Measurements from ENCODE around the gene TBX15.

The TBX15 gene

GRCh38 chr1:118949315-118949714 lies 38.8 kb downstream of the TBX15 start:
- Histone ChIP-seq H3K27me3 (ENCODE audit: insufficient read depth, low read length, poor library complexity) (no peaks in the 10 kb centered on the region), H2AFZ (ENCODE audit: low read depth, low read length) (no peak overlapping the region), H3K27ac (ENCODE audit: low read length) (no peak overlapping the region), H3K9ac (ENCODE audit: low read depth, low read length) (no peak overlapping the region), H3K9me3 (ENCODE audit: insufficient read depth, low read length, severe bottlenecking) (no peaks in the 10 kb centered on the region), H3K4me3 (ENCODE audit: low read depth in 1 of 2, low read length in 2 of 2) (no peak overlapping the region), H3K79me2 (ENCODE audit: insufficient read depth, low read length) (no peaks in the 10 kb centered on the region), H4K20me1 (ENCODE audit: insufficient read depth, low read length) (no peaks in the 10 kb centered on the region), H3K4me2 (ENCODE audit: insufficient read depth, low read length) (no peak overlapping the region), H3K36me3 (ENCODE audit: insufficient read depth, low read length) (no peaks in the 10 kb centered on the region), H3K4me1 (ENCODE audit: insufficient read depth, low read length) (no peaks in the 10 kb centered on the region)
- no peak for DNase-seq
- TF ChIP-seq CTCF (IDR thresholded peaks at IDR 0.05; ENCODE audit: borderline replicate concordance, extremely low read depth, low read length, poor library complexity, severe bottlenecking), result no peak
- TF ChIP-seq EZH2 (IDR thresholded peaks at IDR 0.05; ENCODE audit: borderline replicate concordance, low read depth, low read length, severe bottlenecking), result no peak
- ATAC-seq (ENCODE audit: insufficient read depth, low read depth), result no peak

DNA sequence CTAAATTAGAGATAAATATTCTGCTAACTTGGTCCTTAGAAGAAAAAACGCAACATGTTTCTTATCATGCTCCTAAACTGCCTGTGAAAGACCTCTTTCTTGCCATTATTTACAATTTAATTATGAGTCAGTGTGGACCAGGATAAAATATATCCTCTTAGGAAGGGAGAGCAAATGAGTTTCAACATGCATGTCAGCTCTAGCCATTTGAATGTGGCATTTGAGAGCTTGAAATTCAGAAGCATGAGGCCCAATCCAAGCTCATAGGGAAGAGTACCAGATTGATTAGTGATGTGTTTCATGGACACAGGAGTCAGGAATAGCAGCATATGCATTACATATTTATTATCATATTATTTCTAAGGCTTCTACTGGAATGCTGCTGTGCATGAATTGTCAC lies 39.3 kb downstream of the TBX15 start:
- H3K4me3 ChIP-seq (ENCODE audit: low read depth in 1 of 2, low read length in 2 of 2), result no peak overlapping the region
- no peaks in the 10 kb centered on the region for H3K9me3 ChIP-seq (ENCODE audit: insufficient read depth, low read length, severe bottlenecking)
- TF ChIP-seq EZH2 (IDR thresholded peaks at IDR 0.05; ENCODE audit: borderline replicate concordance, low read depth, low read length, severe bottlenecking) (no peak), CTCF (IDR thresholded peaks at IDR 0.05; ENCODE audit: borderline replicate concordance, extremely low read depth, low read length, poor library complexity, severe bottlenecking) (no peak)
- no peak for DNase-seq
- H3K9ac ChIP-seq (ENCODE audit: low read depth, low read length), result no peak overlapping the region
- H3K4me2 ChIP-seq (ENCODE audit: insufficient read depth, low read length), result no peak overlapping the region
- no peaks in the 10 kb centered on the region for H3K36me3 ChIP-seq (ENCODE audit: insufficient read depth, low read length)
- H3K79me2 ChIP-seq (ENCODE audit: insufficient read depth, low read length), result no peaks in the 10 kb centered on the region
- ATAC-seq (ENCODE audit: insufficient read depth, low read depth), result no peak
- H3K27me3 ChIP-seq (ENCODE audit: insufficient read depth, low read length, poor library complexity), result no peaks in the 10 kb centered on the region
- no peaks in the 10 kb centered on the region for H4K20me1 ChIP-seq (ENCODE audit: insufficient read depth, low read length)
- no peak overlapping the region for H2AFZ ChIP-seq (ENCODE audit: low read depth, low read length)
- no peak overlapping the region for H3K27ac ChIP-seq (ENCODE audit: low read length)
- H3K4me1 ChIP-seq (ENCODE audit: insufficient read depth, low read length), result no peaks in the 10 kb centered on the region

DNA sequence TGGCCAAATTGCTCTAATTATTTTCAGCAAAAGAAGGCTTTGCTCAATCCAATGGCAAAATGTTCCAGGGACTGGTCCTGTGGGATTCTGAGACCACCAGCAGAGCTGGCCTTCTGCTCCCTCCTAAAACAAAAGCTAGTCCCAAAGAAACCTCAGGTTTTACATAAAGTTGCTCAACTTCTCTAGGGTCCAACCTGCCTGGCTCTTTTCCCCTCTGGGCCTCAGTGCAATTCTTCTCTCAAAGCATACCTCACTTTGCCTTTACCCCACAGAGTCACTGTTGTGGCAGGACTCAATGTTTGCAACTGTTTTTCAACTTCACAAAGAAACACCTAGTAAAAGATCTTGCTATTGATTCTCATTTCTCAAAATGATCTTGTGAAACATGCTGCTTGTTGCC lies 39.8 kb downstream of the TBX15 start:
- Histone ChIP-seq H4K20me1 (ENCODE audit: insufficient read depth, low read length) (no peaks in the 10 kb centered on the region), H3K9me3 (ENCODE audit: insufficient read depth, low read length, severe bottlenecking) (no peaks in the 10 kb centered on the region), H3K4me2 (ENCODE audit: insufficient read depth, low read length) (no peak overlapping the region), H3K79me2 (ENCODE audit: insufficient read depth, low read length) (no peaks in the 10 kb centered on the region), H3K27me3 (ENCODE audit: insufficient read depth, low read length, poor library complexity) (peaks cover 5% of the 10 kb centered on the region), H3K4me1 (ENCODE audit: insufficient read depth, low read length) (no peaks in the 10 kb centered on the region), H2AFZ (ENCODE audit: low read depth, low read length) (no peak overlapping the region), H3K27ac (ENCODE audit: low read length) (no peak overlapping the region), H3K4me3 (ENCODE audit: low read depth in 1 of 2, low read length in 2 of 2) (no peak overlapping the region), H3K9ac (ENCODE audit: low read depth, low read length) (no peak overlapping the region), H3K36me3 (ENCODE audit: insufficient read depth, low read length) (no peaks in the 10 kb centered on the region)
- TF ChIP-seq CTCF (IDR thresholded peaks at IDR 0.05; ENCODE audit: borderline replicate concordance, extremely low read depth, low read length, poor library complexity, severe bottlenecking), result no peak
- TF ChIP-seq EZH2 (IDR thresholded peaks at IDR 0.05; ENCODE audit: borderline replicate concordance, low read depth, low read length, severe bottlenecking), result no peak
- DNase-seq (no peak), ATAC-seq (ENCODE audit: insufficient read depth, low read depth) (no peak)

- TF ChIP-seq EZH2 (IDR thresholded peaks at IDR 0.05; ENCODE audit: borderline replicate concordance, low read depth, low read length, severe bottlenecking), result no peak
- Histone ChIP-seq H3K9ac (ENCODE audit: low read depth, low read length) (no peak overlapping the region), H3K4me2 (ENCODE audit: insufficient read depth, low read length) (no peak overlapping the region)
These were observed 40.4 kb downstream of the TBX15 start for GRCh38 chr1:118947790-118948189.

More at GRCh38 chr1:118947790-118948189, 40.4 kb downstream of the TBX15 start:
- no peaks in the 10 kb centered on the region for H3K9me3 ChIP-seq (ENCODE audit: insufficient read depth, low read length, severe bottlenecking)
- H3K27me3 ChIP-seq (ENCODE audit: insufficient read depth, low read length, poor library complexity), result peaks cover 6% of the 10 kb centered on the region
- no peaks in the 10 kb centered on the region for H3K79me2 ChIP-seq (ENCODE audit: insufficient read depth, low read length)
- no peak for DNase-seq
- H3K4me3 ChIP-seq (ENCODE audit: low read depth in 1 of 2, low read length in 2 of 2), result no peak overlapping the region
- no peak overlapping the region for H3K27ac ChIP-seq (ENCODE audit: low read length)
- no peaks in the 10 kb centered on the region for H3K36me3 ChIP-seq (ENCODE audit: insufficient read depth, low read length)
- ATAC-seq (ENCODE audit: insufficient read depth, low read depth), result no peak
- H3K4me1 ChIP-seq (ENCODE audit: insufficient read depth, low read length), result no peaks in the 10 kb centered on the region
- H4K20me1 ChIP-seq (ENCODE audit: insufficient read depth, low read length), result no peaks in the 10 kb centered on the region
- H2AFZ ChIP-seq (ENCODE audit: low read depth, low read length), result no peak overlapping the region

Data from DND-41 (cell line).